Mesodermal cell (in vitro differentiated cells): ENCODE data around the gene ZNF280B.
"Not testable (repeated sequence)": the region's sequence is repeated elsewhere in the genome, so short reads cannot be mapped to it uniquely, and the experiment has no call there.

Experiments used
- H3K27ac ChIP-seq: 2 replicates; pipeline ENCODE4 v1.7.0; 2013; ENCODE audit warnings: mild to moderate bottlenecking, low read depth, low read length, moderate library complexity; ENCODE audit not compliant: severe bottlenecking
- H3K36me3 ChIP-seq: 2 replicates; pipeline ENCODE4 v1.7.1; 2013; ENCODE audit warnings: mild to moderate bottlenecking, low read length, moderate library complexity; ENCODE audit not compliant: control insufficient read depth, insufficient read depth
- H3K4me1 ChIP-seq: one replicate; pipeline ENCODE4 v1.7.1; 2013; ENCODE audit warnings: mild to moderate bottlenecking, low read length; ENCODE audit not compliant: insufficient read depth, control insufficient read depth, poor library complexity, severe bottlenecking
- H3K4me3 ChIP-seq: 2 replicates; pipeline ENCODE4 v1.7.0; 2013; ENCODE audit warnings: low read length, control low read depth, mild to moderate bottlenecking; ENCODE audit not compliant: insufficient read depth, poor library complexity, severe bottlenecking; ENCODE audit errors: extremely low read depth
- H3K9me3 ChIP-seq: 2 replicates; pipeline ENCODE4 v1.7.1; 2013; ENCODE audit warnings: mild to moderate bottlenecking, low read length, moderate library complexity; ENCODE audit not compliant: control insufficient read depth
- WGBS, 2 experiments: methylation state at CpG; one replicate each; pipeline ENCODE4 v1.1.5; 2013; ENCODE audit warnings: missing lambda C conversion rate in 2 of 2; ENCODE audit not compliant: insufficient coverage in 2 of 2; 5-methylcytosine and 5-hydroxymethylcytosine counted together

ZNF280B gene

GRCh38 chr22:22534604-22535415 lies 26.3 kb upstream of the ZNF280B start:
- Histone ChIP-seq H3K27ac (no peak overlapping the region), H3K9me3 (no peaks in the 10 kb centered on the region), H3K4me1 (no peaks in the 10 kb centered on the region), H3K36me3 (no peaks in the 10 kb centered on the region), H3K4me3 (no peak overlapping the region)
- 89 to 91% methylated on average over 7 to 8 of the region's 9 CpGs for WGBS, 2 experiments

- no peak overlapping the region for H3K4me3 ChIP-seq
- WGBS, 2 experiments = 63 to 75% methylated on average over 1 of the region's 5 CpGs
- no peaks in the 10 kb centered on the region for H3K4me1 ChIP-seq
- H3K9me3 ChIP-seq = no peaks in the 10 kb centered on the region
- no peaks in the 10 kb centered on the region for H3K36me3 ChIP-seq
- no peak overlapping the region for H3K27ac ChIP-seq
These were observed 25.3 kb upstream of the ZNF280B start for GRCh38 chr22:22533863-22534262.

- Histone ChIP-seq H3K4me1 (no peaks in the 10 kb centered on the region), H3K36me3 (no peaks in the 10 kb centered on the region), H3K9me3 (no peaks in the 10 kb centered on the region), H3K4me3 (no peak overlapping the region), H3K27ac (no peak overlapping the region)
- WGBS, 2 experiments = 86 to 100% methylated on average over 1 of the region's 1 CpG
These were observed 24.9 kb upstream of the ZNF280B start for GRCh38 chr22:22533417-22533816.

- not testable (repeated sequence) for H3K27ac ChIP-seq, H3K36me3 ChIP-seq, H3K4me3 ChIP-seq, H3K9me3 ChIP-seq, H3K4me1 ChIP-seq
- 63 to 86% methylated on average over 3 to 4 of the region's 12 CpGs for WGBS, 2 experiments
These were observed 24.1 kb upstream of the ZNF280B start for GRCh38 chr22:22532547-22533071.

- H3K9me3 ChIP-seq = no peaks in the 10 kb centered on the region
- 64 to 95% methylated on average over 2 to 3 of the region's 7 CpGs for WGBS, 2 experiments
- H3K36me3 ChIP-seq = no peaks in the 10 kb centered on the region
- H3K27ac ChIP-seq = no peak overlapping the region
- H3K4me1 ChIP-seq = no peaks in the 10 kb centered on the region
- H3K4me3 ChIP-seq = no peak overlapping the region
These were observed 23.4 kb upstream of the ZNF280B start for GRCh38 chr22:22531770-22532546.

GRCh38 chr22:22528780-22529179 lies 20.2 kb upstream of the ZNF280B start:
- H3K4me3 ChIP-seq = no peak overlapping the region
- H3K9me3 ChIP-seq = no peaks in the 10 kb centered on the region
- H3K4me1 ChIP-seq = no peaks in the 10 kb centered on the region
- H3K36me3 ChIP-seq = no peaks in the 10 kb centered on the region
- no peak overlapping the region for H3K27ac ChIP-seq
- 76 to 100% methylated on average over 2 of the region's 2 CpGs for WGBS, 2 experiments

- no peak overlapping the region for H3K27ac ChIP-seq
- WGBS, 2 experiments = no CpG with 5 or more reads among the region's 5 CpGs
- H3K4me3 ChIP-seq = no peak overlapping the region
- no peaks in the 10 kb centered on the region for H3K36me3 ChIP-seq
- no peaks in the 10 kb centered on the region for H3K9me3 ChIP-seq
- H3K4me1 ChIP-seq = no peaks in the 10 kb centered on the region
These were observed 18.8 kb upstream of the ZNF280B start for GRCh38 chr22:22527312-22527711.

- H3K36me3 ChIP-seq = no peaks in the 10 kb centered on the region
- no peaks in the 10 kb centered on the region for H3K4me1 ChIP-seq
- H3K9me3 ChIP-seq = no peaks in the 10 kb centered on the region
- WGBS, 2 experiments = 79 to 83% methylated on average over 2 to 4 of the region's 4 CpGs
- no peak overlapping the region for H3K4me3 ChIP-seq
- H3K27ac ChIP-seq = no peak overlapping the region
These were observed 17.8 kb upstream of the ZNF280B start for GRCh38 chr22:22526125-22526912.

GRCh38 chr22:22523494-22523893 lies 15.0 kb upstream of the ZNF280B start:
- no peaks in the 10 kb centered on the region for H3K9me3 ChIP-seq
- peaks cover 9% of the 10 kb centered on the region for H3K4me1 ChIP-seq
- H3K4me3 ChIP-seq = no peak overlapping the region
- H3K36me3 ChIP-seq = no peaks in the 10 kb centered on the region
- no peak overlapping the region for H3K27ac ChIP-seq
- 94 to 97% methylated on average over 4 to 6 of the region's 6 CpGs for WGBS, 2 experiments

- Histone ChIP-seq H3K4me3 (no peak overlapping the region), H3K27ac (no peak overlapping the region), H3K9me3 (no peaks in the 10 kb centered on the region), H3K4me1 (peaks cover 9% of the 10 kb centered on the region), H3K36me3 (no peaks in the 10 kb centered on the region)
- WGBS, 2 experiments = 93 to 100% methylated on average over 5 of the region's 8 CpGs
These were observed 13.1 kb upstream of the ZNF280B start for GRCh38 chr22:22521631-22522030.
